Astrocyte (in vitro differentiated cells and primary cell): ENCODE data around the gene CADPS. TPM values are rescaled to one million over a fixed set of nuclear protein-coding genes. Genes with fewer than 3 reads are reported as not detected.

ENCODE experiments used
- DNase-seq: peaks from one replicate; pipeline ENCODE4 v3.0.0-alpha.2; 2010; ENCODE audit warnings: low read depth
- FAIRE-seq: peaks from 2 replicates; lab custom pipeline; 2011; peaks lifted over from hg19 to GRCh38; lab: Jason Lieb, UNC
- H2AFZ ChIP-seq: 2 replicates; pipeline ENCODE4 v1.6.0; 2012; ENCODE audit warnings: low read depth, low read length, inconsistent platforms
- H3K27ac ChIP-seq: 2 replicates; pipeline ENCODE4 v1.5.1; 2011; ENCODE audit warnings: low read depth, low read length, inconsistent platforms
- H3K27me3 ChIP-seq: 2 replicates; pipeline ENCODE4 v1.6.0; 2011; ENCODE audit warnings: low read length, inconsistent platforms; ENCODE audit not compliant: insufficient read depth
- H3K36me3 ChIP-seq: 2 replicates; pipeline ENCODE4 v1.5.1; 2011; ENCODE audit warnings: low read length, inconsistent platforms; ENCODE audit not compliant: insufficient read depth
- H3K4me1 ChIP-seq: 2 replicates; pipeline ENCODE4 v1.5.1; 2011; ENCODE audit warnings: low read length, inconsistent platforms; ENCODE audit not compliant: insufficient read depth
- H3K4me2 ChIP-seq: 2 replicates; pipeline ENCODE4 v1.6.0; 2012; ENCODE audit warnings: low read length, inconsistent platforms
- H3K4me3 ChIP-seq: 2 replicates; pipeline ENCODE4 v1.5.1; 2011; ENCODE audit warnings: low read depth, mild to moderate bottlenecking, low read length, inconsistent platforms; ENCODE audit not compliant: insufficient read depth
- H3K79me2 ChIP-seq: 2 replicates; pipeline ENCODE4 v1.6.0; 2012; ENCODE audit warnings: mild to moderate bottlenecking, low read length, inconsistent platforms; ENCODE audit not compliant: insufficient read depth
- H3K9ac ChIP-seq: 2 replicates; pipeline ENCODE4 v1.6.0; 2012; ENCODE audit warnings: mild to moderate bottlenecking, low read length, inconsistent platforms
- H3K9me3 ChIP-seq: 2 replicates; pipeline ENCODE4 v1.5.1; 2012; ENCODE audit warnings: low read depth, mild to moderate bottlenecking, low read length, inconsistent platforms; ENCODE audit not compliant: insufficient read depth
- H4K20me1 ChIP-seq: 2 replicates; pipeline ENCODE4 v1.6.0; 2012; ENCODE audit warnings: low read length, inconsistent platforms; ENCODE audit not compliant: insufficient read depth
- H3K27ac Mint-ChIP-seq: one replicate; pipeline ENCODE4 v1.8.0; 2021; ENCODE audit warnings: mild to moderate bottlenecking, mixed read lengths; ENCODE audit not compliant: unreplicated experiment
- H3K27me3 Mint-ChIP-seq: one replicate; pipeline ENCODE4 v1.8.0; 2021; ENCODE audit warnings: low read depth, mixed read lengths; ENCODE audit not compliant: unreplicated experiment
- H3K36me3 Mint-ChIP-seq: one replicate; pipeline ENCODE4 v1.8.0; 2021; ENCODE audit warnings: low read depth, mixed read lengths; ENCODE audit not compliant: unreplicated experiment
- H3K4me1 Mint-ChIP-seq: one replicate; pipeline ENCODE4 v1.8.0; 2021; ENCODE audit warnings: low read depth, mixed read lengths; ENCODE audit not compliant: unreplicated experiment
- H3K4me3 Mint-ChIP-seq: one replicate; pipeline ENCODE4 v1.8.0; 2021; ENCODE audit warnings: mild to moderate bottlenecking, moderate library complexity, mixed read lengths; ENCODE audit not compliant: unreplicated experiment
- H3K9me3 Mint-ChIP-seq: one replicate; pipeline ENCODE4 v1.8.0; 2021; ENCODE audit warnings: mild to moderate bottlenecking, mixed read lengths; ENCODE audit not compliant: unreplicated experiment
- CTCF ChIP-seq: IDR thresholded peaks from 2 replicates; pipeline ENCODE4 v1.5.1; 2011; ENCODE audit warnings: low read depth, mild to moderate bottlenecking, inconsistent platforms, low read length, moderate library complexity; ENCODE audit not compliant: insufficient read depth
- EZH2 ChIP-seq: IDR thresholded peaks from 2 replicates; pipeline ENCODE4 v1.6.1; 2012; ENCODE audit warnings: mild to moderate bottlenecking, low read length, inconsistent platforms; ENCODE audit not compliant: insufficient read depth
- total RNA-seq: library from RNA; stranded (reverse); gene quantifications from 2 replicates; pipeline ENCODE4 v1.2.1, GENCODE V29; 2021

CADPS gene
- total RNA-seq, 1 donor from 2014 or later: 5.4 TPM

DNA sequence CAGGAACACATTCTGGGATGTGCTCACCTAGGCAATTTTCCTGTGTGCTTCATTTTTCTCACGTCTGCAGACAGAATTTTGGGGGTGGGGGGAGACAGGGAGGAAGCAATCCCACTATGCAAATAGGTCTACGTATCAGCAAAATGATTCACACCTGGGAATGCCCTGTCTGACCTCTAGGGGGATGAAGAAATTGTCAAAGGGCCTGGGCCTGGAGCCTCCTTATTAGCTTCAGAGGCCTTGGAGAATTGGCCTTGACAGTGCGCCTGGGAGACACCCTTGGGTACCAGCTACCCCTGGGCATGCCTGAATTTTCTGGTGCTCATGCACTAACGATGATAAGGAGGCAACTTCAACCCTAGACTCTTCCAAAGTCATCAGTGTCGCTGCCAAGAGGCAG lies 207.5 kb downstream of the CADPS start:
- Histone ChIP-seq H3K9me3 (no peaks in the 10 kb centered on the region), H3K4me3 (no peak overlapping the region), H4K20me1 (no peaks in the 10 kb centered on the region), H3K27me3 (peaks cover 3% of the 10 kb centered on the region), H3K9ac (no peak overlapping the region), H3K4me1 (no peaks in the 10 kb centered on the region), H3K4me2 (no peak overlapping the region), H3K79me2 (no peaks in the 10 kb centered on the region), H3K36me3 (no peaks in the 10 kb centered on the region), H2AFZ (no peak overlapping the region), H3K27ac (no peak overlapping the region)
- DNase-seq (no peak), FAIRE-seq (no peak)
- H3K36me3 Mint-ChIP-seq: no peaks in the 10 kb centered on the region
- H3K27me3 Mint-ChIP-seq: peaks cover 7% of the 10 kb centered on the region
- no peak overlapping the region for H3K27ac Mint-ChIP-seq
- no peaks in the 10 kb centered on the region for H3K9me3 Mint-ChIP-seq
- H3K4me1 Mint-ChIP-seq: no peaks in the 10 kb centered on the region
- no peak overlapping the region for H3K4me3 Mint-ChIP-seq
- no peak for TF ChIP-seq CTCF
- TF ChIP-seq EZH2: no peak

GRCh38 chr3:62665627-62666437 lies 209.4 kb downstream of the CADPS start:
- Histone ChIP-seq H3K4me1 (no peaks in the 10 kb centered on the region), H3K27ac (no peak overlapping the region), H3K4me3 (no peak overlapping the region), H2AFZ (peak overlapping the region; percentile 32), H4K20me1 (no peaks in the 10 kb centered on the region), H3K4me2 (peak overlapping the region; percentile 67), H3K79me2 (no peaks in the 10 kb centered on the region), H3K9ac (no peak overlapping the region), H3K9me3 (no peaks in the 10 kb centered on the region), H3K36me3 (no peaks in the 10 kb centered on the region), H3K27me3 (peaks cover 3% of the 10 kb centered on the region)
- H3K27me3 Mint-ChIP-seq: peaks cover 4% of the 10 kb centered on the region
- DNase-seq: peak; percentile 32
- TF ChIP-seq EZH2 (no peak), CTCF (peak; percentile 84)
- peaks cover 2% of the 10 kb centered on the region for H3K4me1 Mint-ChIP-seq
- H3K9me3 Mint-ChIP-seq: no peaks in the 10 kb centered on the region
- H3K36me3 Mint-ChIP-seq: no peaks in the 10 kb centered on the region
- FAIRE-seq: no peak
- no peak overlapping the region for H3K4me3 Mint-ChIP-seq
- no peak overlapping the region for H3K27ac Mint-ChIP-seq

- H3K36me3 Mint-ChIP-seq: no peaks in the 10 kb centered on the region
- no peak overlapping the region for H3K9ac ChIP-seq
- H3K27me3 Mint-ChIP-seq: no peaks in the 10 kb centered on the region
- H3K4me3 Mint-ChIP-seq: no peak overlapping the region
- no peak for FAIRE-seq
- H3K4me3 ChIP-seq: no peak overlapping the region
- no peaks in the 10 kb centered on the region for H3K9me3 Mint-ChIP-seq
- no peaks in the 10 kb centered on the region for H3K79me2 ChIP-seq
- TF ChIP-seq EZH2: no peak
- no peak for TF ChIP-seq CTCF
- H3K9me3 ChIP-seq: no peaks in the 10 kb centered on the region
- peaks cover 2% of the 10 kb centered on the region for H3K4me1 Mint-ChIP-seq
- no peak overlapping the region for H3K27ac Mint-ChIP-seq
- no peak overlapping the region for H3K4me2 ChIP-seq
- no peak overlapping the region for H2AFZ ChIP-seq
- H3K27ac ChIP-seq: no peak overlapping the region
- DNase-seq: no peak
- no peaks in the 10 kb centered on the region for H4K20me1 ChIP-seq
- no peaks in the 10 kb centered on the region for H3K36me3 ChIP-seq
- no peaks in the 10 kb centered on the region for H3K4me1 ChIP-seq
- H3K27me3 ChIP-seq: peaks cover 3% of the 10 kb centered on the region
These were observed 212.5 kb downstream of the CADPS start for GRCh38 chr3:62662677-62663076.
